ENCODE data around the gene LRRC15.

LRRC15 gene

DNA sequence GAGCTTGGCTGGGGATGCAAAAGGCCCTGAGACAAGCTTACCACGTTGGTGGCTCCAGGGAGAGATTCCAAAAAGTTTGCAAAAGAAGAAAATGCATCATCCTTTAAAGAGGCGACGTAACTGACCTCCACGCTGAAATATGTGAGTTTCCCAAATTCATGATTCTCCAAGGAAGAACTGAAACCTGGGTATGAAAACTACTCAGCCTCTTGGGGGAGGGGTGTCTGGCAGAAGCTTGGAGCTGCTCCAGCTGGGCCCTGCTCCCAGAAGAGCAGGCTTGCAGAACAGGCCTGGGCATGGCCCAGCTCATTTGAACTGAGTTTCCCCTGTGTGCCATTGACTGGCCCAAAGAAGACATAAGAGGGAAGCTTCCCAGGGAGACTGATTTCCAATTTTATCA is 39.0 kb downstream of the LRRC15 start:
- no peak for DNase-seq

DNA sequence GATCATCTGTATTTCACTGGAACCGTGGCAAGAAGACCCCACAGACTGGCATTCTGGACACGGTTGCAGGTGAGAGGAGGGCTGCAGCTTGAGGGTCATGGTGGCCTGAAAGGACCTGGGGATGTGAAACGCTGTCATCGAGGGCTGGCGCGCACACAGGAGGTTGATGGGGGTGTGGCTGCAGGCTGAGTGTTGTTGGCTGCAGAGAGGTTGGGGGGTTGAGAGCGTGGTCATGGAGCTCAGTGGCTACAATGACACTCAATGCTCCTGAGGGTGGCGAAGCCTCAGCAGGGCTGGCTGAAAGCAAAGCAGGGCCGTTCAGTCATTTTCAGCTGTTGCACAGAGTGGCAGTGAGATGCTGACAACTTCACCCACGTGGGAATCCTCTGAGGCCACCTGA is 39.4 kb downstream of the LRRC15 start:
- no peak for DNase-seq

- no peak for DNase-seq
Measured at GRCh38 chr3:194329583-194329965, 40.0 kb downstream of the LRRC15 start.

DNA sequence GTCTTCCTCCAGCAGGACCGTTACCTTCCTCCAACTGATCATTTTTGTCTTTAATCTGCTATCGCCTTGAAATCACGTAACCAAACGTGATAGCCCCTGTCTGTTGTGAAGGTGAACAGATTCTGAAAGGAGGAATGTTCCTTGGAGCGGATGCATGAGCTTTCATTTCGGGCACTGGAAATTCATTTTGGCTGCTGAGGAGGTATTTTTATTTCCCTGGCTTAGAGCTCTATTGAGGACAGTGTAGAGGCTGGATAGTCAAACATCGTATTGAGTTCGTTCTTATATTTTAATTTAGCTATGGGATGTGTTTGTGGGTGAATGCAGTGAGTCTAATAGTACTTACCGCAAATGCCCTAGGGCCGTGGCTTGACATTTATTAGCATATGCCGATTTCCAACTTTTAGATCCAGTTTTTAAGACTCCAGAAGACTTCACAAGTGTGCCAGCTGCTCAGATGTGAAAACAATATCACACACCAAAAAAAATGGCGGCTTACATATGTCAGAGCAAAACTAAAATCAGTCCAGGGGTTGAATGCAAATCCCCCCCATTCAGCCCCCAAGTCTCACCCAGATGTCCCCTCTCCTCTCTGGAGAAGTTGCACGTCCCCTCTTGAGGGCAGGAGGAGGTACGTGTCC is 40.5 kb downstream of the LRRC15 start:
- DNase-seq = no peak

GRCh38 chr3:194328053-194328657 is 41.4 kb downstream of the LRRC15 start:
- DNase-seq = no peak

DNA sequence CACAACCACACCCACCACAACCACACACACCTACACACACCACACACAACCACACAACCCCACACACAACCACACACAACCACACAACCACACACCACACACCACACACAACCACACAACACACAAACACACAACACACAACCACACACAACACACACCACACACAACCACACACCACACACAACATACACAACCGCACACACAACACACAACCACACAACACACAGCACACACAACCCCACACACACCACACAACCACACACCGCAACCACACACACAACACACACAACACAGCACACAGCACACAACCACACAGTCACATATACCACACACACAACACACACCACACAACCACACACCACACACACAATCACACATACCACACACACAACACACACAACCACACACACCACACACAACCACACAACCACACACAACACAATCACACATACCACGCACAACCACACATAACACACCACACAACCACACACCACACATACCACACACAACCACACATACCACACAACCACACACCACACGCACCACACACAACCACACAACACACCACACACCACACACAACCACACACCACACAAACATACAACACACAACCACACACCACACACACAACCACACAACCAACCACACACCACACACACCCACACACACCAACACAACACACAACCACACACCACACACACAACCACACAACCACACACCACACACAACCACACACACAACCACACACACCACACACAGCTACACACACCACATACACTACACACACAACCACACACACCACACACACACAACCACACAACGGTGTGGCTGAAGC is 42.1 kb downstream of the LRRC15 start:
- DNase-seq = no peak

DNA sequence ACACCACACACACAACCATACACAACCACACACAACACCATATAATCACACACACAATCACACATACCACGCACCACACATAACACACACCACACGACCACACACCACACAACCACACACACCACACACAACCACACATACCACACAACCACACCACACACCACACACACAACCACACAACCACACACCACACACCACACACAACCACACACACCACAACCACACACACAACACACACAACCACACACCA is 42.6 kb downstream of the LRRC15 start:
- DNase-seq = no peak

GRCh38 chr3:194326192-194326967 is 43.2 kb downstream of the LRRC15 start:
- no peak for DNase-seq

GRCh38 chr3:194325424-194326153 is 44.0 kb downstream of the LRRC15 start:
- no peak for DNase-seq

GRCh38 chr3:194324823-194325327 is 44.7 kb downstream of the LRRC15 start:
- DNase-seq = no peak

DNA sequence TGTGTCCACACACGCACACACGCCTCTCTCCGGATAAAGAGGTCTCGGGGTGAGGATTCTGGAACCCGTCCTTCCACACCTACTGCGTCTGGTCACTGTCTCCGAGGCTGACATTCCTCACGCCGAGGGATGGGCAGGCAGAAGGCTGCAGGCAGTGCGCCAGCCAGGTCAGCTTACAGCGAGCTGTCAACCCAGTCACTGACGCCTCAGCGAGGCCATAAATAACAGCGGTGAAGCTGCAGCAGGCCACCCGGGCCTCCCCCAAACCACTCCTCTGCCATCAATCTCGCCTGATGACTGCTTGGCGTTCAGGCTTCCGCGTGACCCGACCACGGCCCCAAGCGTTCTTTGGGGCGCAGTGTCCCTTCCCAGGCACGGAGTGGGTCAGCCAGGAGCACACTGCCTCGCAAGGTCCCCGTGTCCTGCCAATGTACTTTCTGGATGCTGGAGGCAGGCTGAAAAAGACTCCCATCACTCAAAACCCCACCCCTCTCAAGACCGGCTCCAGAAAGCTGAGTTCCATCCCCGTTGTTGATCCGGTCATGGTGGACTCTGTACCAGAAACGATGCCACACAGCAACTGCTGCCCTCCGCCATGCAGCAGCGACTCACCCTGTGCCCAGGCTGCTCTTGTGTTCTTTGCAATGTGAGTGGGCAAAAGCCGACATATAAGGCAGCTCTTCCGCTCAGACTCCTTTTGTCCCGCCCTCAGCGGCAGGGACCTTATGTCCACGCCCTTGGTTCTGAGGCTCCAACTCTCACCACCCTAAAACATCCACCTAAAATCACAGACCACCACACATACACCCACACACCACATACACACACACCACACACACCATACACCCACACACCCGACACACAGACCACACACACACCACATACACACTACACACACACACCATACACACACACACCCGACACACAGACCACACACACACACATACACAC is 45.5 kb downstream of the LRRC15 start:
- DNase-seq = no peak

GRCh38 chr3:194322678-194323211 is 46.8 kb downstream of the LRRC15 start:
- DNase-seq = peak; percentile 6

DNA sequence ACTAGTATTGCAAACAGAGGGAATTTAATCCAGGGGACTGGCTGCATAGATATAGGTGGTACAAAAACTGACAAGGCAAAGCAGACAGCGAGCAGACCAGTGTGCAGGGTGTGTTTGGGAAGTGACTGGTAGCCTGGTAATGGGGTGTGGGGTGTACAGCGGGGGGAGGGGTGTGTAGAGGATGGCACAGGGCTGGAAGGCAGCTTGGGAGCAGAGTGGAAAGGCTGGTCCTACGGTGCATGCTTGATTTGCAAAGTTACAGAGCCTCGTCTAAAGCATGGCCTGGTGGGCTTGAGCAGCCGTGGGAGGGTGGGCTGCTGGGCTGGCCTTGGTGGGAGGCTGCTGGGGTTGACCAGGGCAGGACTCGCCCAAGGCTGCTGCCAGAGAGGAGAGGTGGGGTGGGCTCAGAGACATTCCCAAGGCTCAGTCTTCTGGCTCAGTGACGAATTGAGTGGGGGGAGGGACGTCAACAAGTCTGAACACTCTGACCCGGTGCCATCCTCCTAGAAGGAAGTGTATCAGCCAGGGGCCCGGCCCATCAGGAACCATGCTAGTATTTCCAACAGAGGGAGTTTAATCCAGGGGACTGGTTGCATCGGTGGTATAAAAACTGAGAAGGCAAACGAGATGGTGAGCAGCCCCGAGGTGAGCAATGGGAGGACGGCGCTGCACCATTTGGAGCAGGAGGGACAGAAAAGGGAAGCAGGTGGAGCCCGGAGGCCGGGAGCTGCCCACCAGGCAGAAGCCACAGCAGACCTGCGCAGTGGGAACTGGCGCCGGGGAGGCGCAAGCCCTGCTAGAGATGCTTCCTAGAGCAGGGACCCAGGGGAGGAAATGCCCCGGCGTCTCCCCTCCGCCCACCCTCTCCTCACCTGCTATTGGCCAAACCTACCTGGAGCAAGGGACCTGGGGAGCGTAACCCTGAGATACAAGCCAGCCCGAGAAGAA is 47.6 kb downstream of the LRRC15 start:
- DNase-seq = no peak

GRCh38 chr3:194320744-194321243 is 48.7 kb downstream of the LRRC15 start:
- no peak for DNase-seq

DNA sequence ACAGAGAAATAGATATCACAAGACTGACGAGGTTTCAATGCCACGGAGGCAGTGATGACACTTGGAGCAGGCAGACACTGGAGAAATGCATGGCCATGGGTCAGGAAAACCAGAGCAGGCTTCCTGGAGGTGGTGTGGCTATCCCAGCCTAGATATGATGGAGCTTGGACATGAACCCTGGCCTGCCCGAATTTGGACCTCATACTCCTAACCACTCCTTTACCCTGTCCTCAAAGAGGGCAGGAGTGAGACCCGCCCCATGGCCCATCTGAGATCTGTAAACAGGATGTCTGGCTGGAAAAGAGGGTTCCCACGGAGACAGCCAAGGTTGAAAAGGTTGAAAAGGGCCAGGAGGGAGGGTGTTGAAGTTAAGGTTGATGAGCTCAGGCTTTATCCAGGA is 49.4 kb downstream of the LRRC15 start:
- DNase-seq = no peak

DNA sequence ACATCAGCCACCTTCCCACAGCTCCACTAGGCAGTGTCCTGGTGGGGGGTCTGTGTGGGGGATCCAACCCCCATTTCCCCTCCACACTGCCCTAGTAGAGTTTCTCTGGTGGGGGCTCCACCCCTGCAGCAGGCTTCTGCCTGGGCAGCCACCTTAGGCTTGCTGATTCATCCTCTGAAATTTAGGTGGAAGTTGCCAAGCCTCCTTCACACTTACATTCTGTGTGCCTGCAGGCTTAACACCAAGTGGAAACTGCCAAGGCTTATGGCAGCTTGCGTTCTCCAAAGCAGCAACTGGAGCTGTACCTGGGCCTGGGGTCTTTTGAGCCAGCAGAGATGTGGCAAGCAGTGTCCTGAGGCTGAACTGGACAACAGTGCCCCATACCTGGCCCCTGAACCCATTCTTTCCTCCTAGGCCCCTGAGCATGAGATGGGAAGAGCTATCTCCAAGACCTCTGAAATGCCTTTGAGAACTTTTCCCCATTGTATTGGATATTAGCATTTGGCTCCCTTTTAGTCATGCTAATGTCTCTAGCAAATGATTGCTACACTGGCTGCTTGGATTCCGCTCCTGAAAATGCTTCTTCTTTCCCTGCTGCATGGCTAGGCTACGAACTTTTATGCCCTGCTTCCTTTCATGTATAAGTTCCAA is 50.9 kb downstream of the LRRC15 start:
- no peak for DNase-seq

GRCh38 chr3:194316918-194317317 is 52.6 kb downstream of the LRRC15 start:
- no peak for DNase-seq

- no peak for DNase-seq
Measured at GRCh38 chr3:194315965-194316361, 53.6 kb downstream of the LRRC15 start.
